ENCODE measurements around the gene PTN.

GRCh38 chr7:137231167-137231566 lies 112.4 kb downstream of the PTN start:
- TF ChIP-seq CTCF (IDR thresholded peaks at IDR 0.05) = no peak
- TF ChIP-seq POLR2AphosphoS5 (IDR thresholded peaks at IDR 0.05; ENCODE audit: low read depth, low read length) = no peak
- TF ChIP-seq TCF7L2 (IDR thresholded peaks at IDR 0.05; ENCODE audit: low read depth, low read length) = no peak
- no peak for TF ChIP-seq SIN3A (IDR thresholded peaks at IDR 0.05; ENCODE audit: borderline replicate concordance, insufficient read depth, low read depth, low read length)

Data from Panc1 (cell line).